Measurements from ENCODE around the gene ETV3. TPM values are rescaled to one million over a fixed set of nuclear protein-coding genes. Genes with fewer than 3 reads are reported as not detected.
A peak's percentile ranks its signal among the peaks of the same experiment; 100 is the strongest.

The ETV3 gene
- total RNA-seq, 6 donors from 2014 or later: 14.7 to 34.8 (median 27.6) TPM

DNA sequence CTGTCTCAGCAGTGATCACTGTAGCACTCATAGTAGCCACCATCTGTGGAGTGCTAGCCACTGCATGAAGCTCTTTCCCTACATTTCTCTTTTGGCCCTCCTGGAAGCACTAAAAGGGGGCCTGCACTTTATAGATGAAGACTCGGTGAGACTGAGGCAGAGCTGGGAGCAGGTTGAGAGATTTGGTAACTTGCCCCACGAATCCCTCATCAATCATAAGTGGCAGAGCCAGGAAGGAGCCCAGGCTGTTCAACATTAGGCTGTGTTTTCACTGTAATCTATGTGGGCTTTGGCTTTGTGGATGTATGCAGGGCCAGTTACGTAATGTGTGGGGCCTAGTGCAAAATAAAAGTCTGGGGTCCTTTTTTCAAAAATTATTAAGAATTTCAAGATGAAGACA, 13.3 kb upstream of the ETV3 start:
- no peak overlapping the region for H3K27ac ChIP-seq
- TF ChIP-seq POLR2A (IDR thresholded peaks at IDR 0.05) (no peak), EP300 (IDR thresholded peaks at IDR 0.05) (no peak), POLR2AphosphoS5 (IDR thresholded peaks at IDR 0.05) (no peak)
- TF ChIP-seq, protein P1, sequence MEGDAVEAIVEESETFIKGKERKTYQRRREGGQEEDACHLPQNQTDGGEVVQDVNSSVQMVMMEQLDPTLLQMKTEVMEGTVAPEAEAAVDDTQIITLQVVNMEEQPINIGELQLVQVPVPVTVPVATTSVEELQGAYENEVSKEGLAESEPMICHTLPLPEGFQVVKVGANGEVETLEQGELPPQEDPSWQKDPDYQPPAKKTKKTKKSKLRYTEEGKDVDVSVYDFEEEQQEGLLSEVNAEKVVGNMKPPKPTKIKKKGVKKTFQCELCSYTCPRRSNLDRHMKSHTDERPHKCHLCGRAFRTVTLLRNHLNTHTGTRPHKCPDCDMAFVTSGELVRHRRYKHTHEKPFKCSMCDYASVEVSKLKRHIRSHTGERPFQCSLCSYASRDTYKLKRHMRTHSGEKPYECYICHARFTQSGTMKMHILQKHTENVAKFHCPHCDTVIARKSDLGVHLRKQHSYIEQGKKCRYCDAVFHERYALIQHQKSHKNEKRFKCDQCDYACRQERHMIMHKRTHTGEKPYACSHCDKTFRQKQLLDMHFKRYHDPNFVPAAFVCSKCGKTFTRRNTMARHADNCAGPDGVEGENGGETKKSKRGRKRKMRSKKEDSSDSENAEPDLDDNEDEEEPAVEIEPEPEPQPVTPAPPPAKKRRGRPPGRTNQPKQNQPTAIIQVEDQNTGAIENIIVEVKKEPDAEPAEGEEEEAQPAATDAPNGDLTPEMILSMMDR (IDR thresholded peaks at IDR 0.05): no peak
- WGBS, 2 donors: 77 to 78% methylated on average over 3 of the region's 3 CpGs
- H3K27me3 ChIP-seq: no peaks in the 10 kb centered on the region
- DNase-seq (no peak), ATAC-seq (ENCODE audit: low FRiP score in 2 of 2) (no peak)
- no peaks in the 10 kb centered on the region for H3K36me3 ChIP-seq
- no peaks in the 10 kb centered on the region for H3K9me3 ChIP-seq
- no peak overlapping the region for H3K4me3 ChIP-seq
- H3K4me1 ChIP-seq: peaks cover 28 to 35% (median 33%) of the 10 kb centered on the region in 4 donors

DNA sequence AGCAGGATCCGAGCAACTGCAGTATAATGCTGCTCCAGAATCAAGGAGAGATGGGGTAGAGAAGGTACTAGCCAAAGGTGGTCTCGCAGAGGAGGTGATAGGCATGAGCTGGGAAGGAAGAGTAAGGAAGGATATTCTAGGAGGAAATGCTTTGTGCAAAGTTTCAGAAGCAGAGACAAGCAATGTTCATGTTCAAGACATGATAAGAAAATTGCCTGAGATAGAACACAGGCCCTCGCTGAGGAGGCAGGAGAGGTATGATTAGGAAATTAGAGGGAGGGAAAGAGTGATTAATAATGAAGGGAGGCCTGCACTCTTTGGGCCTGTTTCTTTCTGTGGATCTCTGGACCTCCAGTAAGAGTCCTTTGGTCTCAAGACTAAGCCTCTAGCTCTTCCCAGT, 12.9 kb upstream of the ETV3 start:
- peaks cover 25 to 34% (median 31%) of the 10 kb centered on the region in 4 donors for H3K4me1 ChIP-seq
- DNase-seq: no peak
- TF ChIP-seq, protein P1 (IDR thresholded peaks at IDR 0.05): no peak
- TF ChIP-seq EP300 (IDR thresholded peaks at IDR 0.05): no peak
- TF ChIP-seq POLR2AphosphoS5 (IDR thresholded peaks at IDR 0.05): no peak
- no peak for TF ChIP-seq POLR2A (IDR thresholded peaks at IDR 0.05)
- no peaks in the 10 kb centered on the region for H3K27me3 ChIP-seq
- H3K27ac ChIP-seq: no peak overlapping the region
- WGBS, 2 donors: 95 to 97% methylated on average over 3 of the region's 3 CpGs
- no peaks in the 10 kb centered on the region for H3K9me3 ChIP-seq
- no peak overlapping the region for H3K4me3 ChIP-seq
- H3K36me3 ChIP-seq: no peaks in the 10 kb centered on the region
- ATAC-seq (ENCODE audit: low FRiP score in 2 of 2): no peak

DNA sequence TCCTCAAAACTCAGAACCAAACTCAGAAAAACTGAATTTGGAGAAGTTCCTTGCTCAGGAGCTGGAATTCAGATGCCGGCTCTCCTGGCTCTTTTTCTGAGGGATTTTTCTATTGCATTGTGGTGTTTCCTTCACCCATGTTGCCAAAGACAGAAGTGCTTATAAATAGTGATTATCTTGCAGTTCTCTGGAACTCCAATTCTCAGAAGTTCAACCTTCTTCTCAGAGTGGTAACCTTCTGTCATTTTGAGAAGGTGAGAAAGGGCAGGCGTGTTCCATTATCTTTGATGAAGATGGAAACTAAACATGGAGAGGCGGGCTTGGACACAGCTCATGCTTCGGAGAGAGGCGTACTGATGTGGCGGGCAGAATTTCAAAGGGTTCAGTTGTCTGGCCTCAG, 12.4 kb upstream of the ETV3 start:
- Histone ChIP-seq H3K36me3 (no peaks in the 10 kb centered on the region), H3K27me3 (no peaks in the 10 kb centered on the region), H3K9me3 (no peaks in the 10 kb centered on the region), H3K27ac (no peak overlapping the region), H3K4me1 (peaks cover 22 to 30% (median 26%) of the 10 kb centered on the region in 4 donors), H3K4me3 (no peak overlapping the region)
- WGBS, 2 donors: 97 to 99% methylated on average over 6 of the region's 6 CpGs
- TF ChIP-seq POLR2A (IDR thresholded peaks at IDR 0.05) (no peak), POLR2AphosphoS5 (IDR thresholded peaks at IDR 0.05) (no peak), EP300 (IDR thresholded peaks at IDR 0.05) (no peak)
- TF ChIP-seq, protein P1 (IDR thresholded peaks at IDR 0.05): no peak
- no peak for DNase-seq
- ATAC-seq (ENCODE audit: low FRiP score in 2 of 2): no peak

DNA sequence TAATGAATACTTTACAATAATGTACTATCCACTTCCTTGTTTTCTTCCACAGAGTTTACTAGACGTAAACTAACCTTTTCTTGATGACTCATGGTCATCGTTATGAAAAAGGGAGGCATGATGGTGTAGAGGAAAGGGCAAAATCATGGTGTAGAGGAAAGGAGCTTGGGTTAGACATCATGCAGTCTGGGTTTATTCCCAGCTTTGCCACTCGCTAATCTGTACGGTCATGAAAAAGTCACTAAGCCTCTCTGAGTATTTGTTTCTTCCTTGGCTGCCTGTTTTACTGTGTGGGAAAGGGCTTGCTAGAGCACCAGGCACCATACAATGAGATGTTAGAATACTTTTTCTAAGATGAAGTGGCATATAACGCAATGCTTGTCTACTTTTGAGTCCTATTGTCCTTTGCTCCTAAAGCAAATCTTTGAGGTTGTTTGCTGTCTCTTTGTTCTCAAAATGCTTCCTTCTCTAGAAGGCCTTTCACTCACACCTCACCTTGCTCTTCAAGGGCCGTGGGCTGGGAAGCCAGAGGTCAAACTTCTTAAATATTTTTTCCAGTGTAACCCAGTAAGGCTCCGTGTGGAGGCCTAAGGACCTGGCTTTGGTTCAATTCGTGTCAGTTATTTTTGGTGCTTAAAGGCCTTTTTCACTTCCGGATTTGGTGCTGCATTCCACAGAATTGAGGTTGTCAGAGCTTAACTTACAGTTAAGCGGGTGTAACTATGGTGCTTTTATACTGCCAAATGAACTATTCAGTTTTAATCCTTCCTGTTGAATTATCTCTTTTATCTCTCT, 9.9 kb upstream of the ETV3 start:
- 46 to 49% methylated on average over 10 of the region's 10 CpGs for WGBS, 2 donors
- Histone ChIP-seq H3K36me3 (no peaks in the 10 kb centered on the region), H3K9me3 (no peaks in the 10 kb centered on the region), H3K4me1 (peaks cover 0 to 7% (median 2%) of the 10 kb centered on the region in 4 donors), H3K27me3 (no peaks in the 10 kb centered on the region), H3K4me3 (no peak overlapping the region), H3K27ac (peak overlapping the region in 2 of 4 donors; percentile 36 to 40)
- no peak for ATAC-seq (ENCODE audit: low FRiP score in 2 of 2)
- TF ChIP-seq, protein P1 (IDR thresholded peaks at IDR 0.05): no peak
- no peak for TF ChIP-seq POLR2AphosphoS5 (IDR thresholded peaks at IDR 0.05)
- TF ChIP-seq EP300 (IDR thresholded peaks at IDR 0.05): no peak
- no peak for TF ChIP-seq POLR2A (IDR thresholded peaks at IDR 0.05)
- no peak for DNase-seq

DNA sequence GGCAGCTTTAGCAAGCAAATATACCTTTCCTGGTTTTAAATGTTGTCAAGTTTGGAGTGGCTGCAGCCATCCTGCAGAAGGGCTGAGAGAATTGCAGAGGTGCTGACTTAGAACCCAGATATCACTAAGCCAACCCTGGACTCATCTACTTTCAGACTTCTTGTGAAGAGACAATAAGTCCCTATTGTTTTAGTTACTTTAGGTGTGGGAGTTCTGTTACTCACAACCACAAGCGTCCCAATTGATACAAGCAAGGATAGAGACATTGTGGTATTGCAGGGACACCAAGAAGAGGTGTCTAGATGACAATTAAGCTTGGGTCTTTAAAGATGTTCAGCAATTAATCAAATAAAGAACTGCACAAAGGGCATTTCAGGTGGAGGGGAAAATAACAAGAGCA, 8.8 kb upstream of the ETV3 start:
- WGBS, 2 donors: 80 to 93% methylated on average over 1 of the region's 1 CpG
- H3K4me3 ChIP-seq: no peak overlapping the region
- no peak overlapping the region for H3K27ac ChIP-seq
- H3K4me1 ChIP-seq: peaks cover 0 to 7% (median 2%) of the 10 kb centered on the region in 4 donors
- no peaks in the 10 kb centered on the region for H3K36me3 ChIP-seq
- H3K9me3 ChIP-seq: no peaks in the 10 kb centered on the region
- ATAC-seq (ENCODE audit: low FRiP score in 2 of 2) (no peak), DNase-seq (no peak)
- TF ChIP-seq, protein P1 (IDR thresholded peaks at IDR 0.05): no peak
- no peak for TF ChIP-seq POLR2AphosphoS5 (IDR thresholded peaks at IDR 0.05)
- TF ChIP-seq EP300 (IDR thresholded peaks at IDR 0.05): no peak
- no peak for TF ChIP-seq POLR2A (IDR thresholded peaks at IDR 0.05)
- no peaks in the 10 kb centered on the region for H3K27me3 ChIP-seq

Data from upper lobe of left lung (tissue), 6 donors.